Right lobe of liver (tissue), 4 donors: Measurements from ENCODE around the gene POLR2F.

Source experiments
- POLR2A ChIP-seq: fragments of 450-650 bp; IDR thresholded peaks from one replicate; pipeline ENCODE4 v1.6.1; 2017; ENCODE audit warnings: antibody characterized with exemption, mild to moderate bottlenecking
- TF ChIP-seq, protein P1 (sequence below), 4 donors: fragments of 200-600 bp in 3 of 4; fragments of 450-650 bp in 1 of 4; IDR thresholded peaks; one replicate each; pipeline versions ENCODE4 v1.5.1 to v1.8.0; 2016 to 2022; ENCODE audit warnings: antibody characterized with exemption in 4 of 4, mild to moderate bottlenecking in 2 of 4
- donor health status: DM: no; HTN: no; CAD: no.
- donor health status: DM: no; HTN: no; CAD: no.
- donor health status: DM: no; HTN: yes; CAD: no.

GRCh38 chr22:37905534-37906363, 47.8 kb upstream of the POLR2F start, which contains the start of gene MICALL1:
- TF ChIP-seq, protein P1, sequence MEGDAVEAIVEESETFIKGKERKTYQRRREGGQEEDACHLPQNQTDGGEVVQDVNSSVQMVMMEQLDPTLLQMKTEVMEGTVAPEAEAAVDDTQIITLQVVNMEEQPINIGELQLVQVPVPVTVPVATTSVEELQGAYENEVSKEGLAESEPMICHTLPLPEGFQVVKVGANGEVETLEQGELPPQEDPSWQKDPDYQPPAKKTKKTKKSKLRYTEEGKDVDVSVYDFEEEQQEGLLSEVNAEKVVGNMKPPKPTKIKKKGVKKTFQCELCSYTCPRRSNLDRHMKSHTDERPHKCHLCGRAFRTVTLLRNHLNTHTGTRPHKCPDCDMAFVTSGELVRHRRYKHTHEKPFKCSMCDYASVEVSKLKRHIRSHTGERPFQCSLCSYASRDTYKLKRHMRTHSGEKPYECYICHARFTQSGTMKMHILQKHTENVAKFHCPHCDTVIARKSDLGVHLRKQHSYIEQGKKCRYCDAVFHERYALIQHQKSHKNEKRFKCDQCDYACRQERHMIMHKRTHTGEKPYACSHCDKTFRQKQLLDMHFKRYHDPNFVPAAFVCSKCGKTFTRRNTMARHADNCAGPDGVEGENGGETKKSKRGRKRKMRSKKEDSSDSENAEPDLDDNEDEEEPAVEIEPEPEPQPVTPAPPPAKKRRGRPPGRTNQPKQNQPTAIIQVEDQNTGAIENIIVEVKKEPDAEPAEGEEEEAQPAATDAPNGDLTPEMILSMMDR (IDR thresholded peaks at IDR 0.05): peak in 3 of 4 donors; percentile 18 to 56 (median 27)
- TF ChIP-seq POLR2A: peak; percentile 69
